DMS153 treated with DMSO at 0.1 percent for 48 hours (cell line): Measurements from ENCODE around the gene CRB1.
"Not testable (repeated sequence)": the region's sequence is repeated elsewhere in the genome, so short reads cannot be mapped to it uniquely, and the experiment has no call there.

ENCODE experiments used
- DNase-seq: peaks from one replicate; lab custom pipeline; 2025; ENCODE audit not compliant: unreplicated experiment; lab: John Stamatoyannopoulos, UW

Gene CRB1

DNA sequence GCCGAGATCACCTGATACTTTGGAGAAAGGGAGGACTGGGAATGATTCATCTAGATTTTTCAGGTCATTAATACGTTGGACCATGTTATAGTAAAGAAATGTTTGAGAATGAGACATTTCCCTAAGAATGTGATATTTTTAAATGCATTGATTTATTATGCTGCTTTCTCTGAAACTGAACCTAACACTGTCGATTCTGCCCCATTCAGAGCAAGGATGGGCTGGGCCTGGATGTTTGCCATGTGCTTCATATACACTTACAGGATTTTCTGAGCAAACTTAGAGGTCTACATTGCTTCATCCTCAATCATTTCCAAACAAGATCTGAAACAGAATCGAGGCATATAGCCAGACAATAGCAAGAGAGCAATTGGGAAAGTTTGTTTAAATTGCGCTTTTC lies 183.3 kb downstream of the CRB1 start:
- no peak for DNase-seq

DNA sequence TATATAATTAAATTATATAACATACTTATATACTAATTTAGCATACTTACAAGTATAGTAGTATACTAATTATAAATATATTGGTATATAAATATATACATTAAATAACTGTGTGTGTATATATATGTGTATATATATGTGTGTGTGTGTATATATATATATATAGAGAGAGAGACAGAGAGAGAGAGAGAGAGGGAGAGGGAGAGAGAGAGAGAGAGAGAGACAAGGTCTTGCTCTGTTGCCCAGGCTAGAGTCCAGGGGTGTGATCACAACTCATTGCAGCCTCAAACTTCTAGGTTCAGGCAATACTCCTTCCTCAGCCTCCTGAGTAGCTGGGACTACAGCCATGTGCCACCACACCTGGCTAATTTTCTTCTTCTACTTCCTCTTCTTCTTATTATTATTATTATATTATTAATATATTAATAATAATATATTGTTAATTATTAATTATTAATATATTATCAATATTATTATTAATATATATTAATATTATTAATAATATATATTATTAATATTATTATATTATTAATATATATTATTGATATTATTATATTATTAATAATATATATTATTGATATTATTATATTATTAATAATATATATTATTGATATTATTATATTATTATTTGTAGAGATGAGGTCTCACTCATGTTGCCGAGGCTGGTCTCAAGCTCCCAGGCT lies 185.5 kb downstream of the CRB1 start:
- DNase-seq: no peak

DNA sequence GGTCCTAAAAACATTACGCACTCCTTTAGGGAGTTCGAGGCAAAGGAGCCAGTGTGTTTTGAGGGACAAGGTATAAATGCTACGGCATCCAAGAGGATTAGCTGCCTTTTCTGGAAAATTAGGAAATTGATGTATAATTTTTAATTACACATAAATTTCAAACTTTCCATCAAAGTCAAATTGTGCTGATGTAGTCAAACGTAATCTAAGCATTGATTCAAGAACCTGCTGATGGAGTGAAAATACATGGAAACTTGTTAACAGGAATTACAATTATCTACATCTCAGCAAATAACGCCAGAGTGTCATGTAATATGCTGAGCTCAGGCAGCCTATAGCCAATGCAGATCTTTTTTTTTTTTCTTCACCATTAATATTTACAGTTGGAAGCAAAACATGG lies 194.5 kb downstream of the CRB1 start:
- no peak for DNase-seq

DNA sequence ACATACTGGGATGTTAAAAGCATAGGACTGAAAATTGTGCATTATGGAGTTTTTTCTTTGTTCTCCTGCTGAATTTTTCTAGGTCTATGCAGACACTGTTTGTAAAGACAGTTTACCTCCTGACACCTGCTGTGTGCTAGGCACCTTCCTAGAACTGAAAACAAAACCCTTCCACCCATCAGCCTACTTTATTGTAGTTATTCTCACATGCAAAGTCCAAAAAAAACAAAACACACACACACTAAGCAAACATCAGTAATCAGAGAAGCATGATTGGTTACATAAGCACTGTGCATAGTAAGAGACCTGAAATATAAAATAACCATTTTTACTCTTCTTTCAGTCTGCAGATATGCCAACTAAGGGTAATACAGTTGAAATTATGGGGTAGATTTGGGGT lies 195.1 kb downstream of the CRB1 start:
- DNase-seq: peak; percentile 34

DNA sequence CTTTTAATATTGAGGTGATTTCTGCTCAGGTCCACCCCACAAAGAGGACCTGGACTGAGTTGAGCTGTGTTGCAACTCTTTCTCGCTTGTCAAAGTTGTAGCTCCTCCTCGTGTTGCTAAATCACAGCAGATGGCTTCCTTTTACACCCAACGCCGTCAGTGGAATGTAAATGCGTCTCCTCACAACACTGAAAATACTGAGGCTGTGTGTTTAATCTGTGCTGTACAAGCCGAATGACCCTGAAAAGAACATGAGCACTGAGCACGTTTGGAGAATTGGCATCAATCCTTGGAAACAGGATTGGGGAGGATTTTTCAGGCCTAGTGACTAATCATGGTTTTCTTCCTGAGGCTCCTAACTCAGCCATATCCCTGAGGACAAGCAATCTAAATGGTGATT lies 196.0 kb downstream of the CRB1 start:
- peak; percentile 29 for DNase-seq

DNA sequence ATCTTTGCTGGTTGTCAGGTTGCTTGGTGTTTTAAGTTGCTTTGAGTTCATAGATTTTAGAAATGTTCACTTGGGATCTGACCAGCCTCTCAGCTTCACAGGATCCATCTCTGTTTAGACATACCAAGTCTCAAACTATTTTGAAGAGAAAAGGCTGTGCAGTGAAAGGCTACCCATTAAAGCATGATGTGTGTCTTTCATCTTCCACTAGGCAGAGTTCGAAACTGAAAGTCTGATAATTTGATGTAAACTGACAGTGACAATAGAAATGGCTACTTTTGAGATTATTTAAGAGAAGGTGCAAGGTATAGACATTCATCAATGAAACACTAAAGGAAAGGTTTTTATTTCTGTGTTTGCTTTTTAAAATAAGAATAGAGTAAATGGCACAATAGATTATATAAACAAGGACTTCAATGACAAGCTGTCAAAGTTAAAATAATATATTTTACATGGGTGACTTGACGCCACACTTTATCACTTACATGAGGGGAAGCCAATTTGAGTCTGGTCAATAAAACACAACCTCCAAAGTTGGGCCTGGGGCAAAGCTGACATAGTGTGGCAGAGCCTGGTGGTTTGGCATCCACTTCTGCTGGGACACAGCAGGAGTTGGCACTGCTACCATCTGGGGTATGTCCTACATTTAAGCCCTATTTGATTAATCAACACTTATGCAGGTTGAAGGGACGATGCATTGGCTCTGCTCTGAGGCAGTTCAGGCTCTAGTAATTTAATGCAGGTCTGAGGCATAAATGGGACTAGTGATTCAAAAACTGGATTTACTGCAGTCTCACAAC lies 197.7 kb downstream of the CRB1 start:
- DNase-seq: no peak

DNA sequence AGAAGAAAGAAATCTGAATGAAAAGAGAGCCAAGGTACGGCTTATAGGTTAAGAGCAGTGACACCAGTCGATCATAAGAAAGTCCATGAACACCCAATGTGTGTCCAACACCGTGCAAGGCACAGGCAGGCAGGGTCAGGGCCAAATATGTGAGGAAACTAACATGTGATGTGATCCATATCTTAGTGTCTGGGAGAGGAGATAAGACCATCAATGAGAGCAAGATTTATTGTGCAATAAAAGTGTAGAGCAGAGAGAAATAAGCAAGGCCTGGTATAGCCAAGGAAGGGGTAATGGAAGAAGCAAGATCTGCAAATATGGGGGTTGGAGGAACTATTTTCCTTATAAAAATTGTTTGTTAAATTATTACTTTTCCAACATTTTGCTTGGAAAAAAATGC lies 198.8 kb downstream of the CRB1 start:
- no peak for DNase-seq

DNA sequence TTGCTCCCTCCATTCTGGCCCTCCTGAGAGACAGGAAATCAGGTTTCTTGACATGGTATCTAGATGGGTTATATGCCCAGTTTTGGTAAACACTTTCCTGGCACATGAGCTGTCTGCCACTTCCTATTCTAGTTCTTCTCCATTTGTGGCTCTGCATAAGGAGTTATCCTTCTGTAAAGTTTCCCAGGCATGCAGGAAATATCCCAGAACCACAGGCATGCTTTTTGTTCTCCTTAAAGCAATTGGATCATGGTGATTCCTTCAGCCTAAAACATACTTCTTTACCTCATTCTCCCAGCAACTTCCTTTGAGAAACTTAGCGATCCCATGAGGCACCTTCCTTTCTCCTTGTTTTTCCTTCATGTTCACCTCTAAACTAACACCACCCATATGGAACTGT lies 199.8 kb downstream of the CRB1 start:
- DNase-seq: no peak

DNA sequence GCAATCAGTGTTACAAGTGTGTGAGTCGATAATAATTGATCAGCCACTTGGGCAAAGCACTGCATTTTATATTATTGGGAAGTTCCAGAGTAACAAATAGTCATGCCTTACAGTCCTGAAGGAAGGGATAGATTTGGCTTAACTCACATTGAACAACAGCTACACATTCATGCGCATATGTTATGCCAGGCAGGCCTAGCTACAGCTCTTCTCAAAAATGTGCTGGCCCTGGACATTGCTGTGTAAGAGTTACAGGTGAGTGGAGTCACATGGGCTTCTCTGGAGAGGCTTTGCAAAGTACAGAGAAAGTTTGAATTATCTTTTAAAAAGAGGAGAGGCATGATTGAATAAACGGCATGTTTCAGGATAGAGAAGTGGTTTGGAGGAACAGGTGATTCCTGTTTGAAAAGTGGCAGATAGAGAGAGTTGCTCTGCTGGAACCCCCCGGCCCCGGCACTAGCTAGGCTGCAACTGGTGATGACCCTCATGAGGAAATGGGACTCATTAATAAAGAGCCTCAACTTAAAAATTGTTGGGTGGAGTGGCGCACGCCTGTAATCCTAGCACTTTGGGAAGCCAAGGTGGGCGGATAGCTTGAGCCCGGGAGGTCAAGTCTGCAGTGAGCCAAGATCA lies 200.6 kb downstream of the CRB1 start:
- DNase-seq: no peak

DNA sequence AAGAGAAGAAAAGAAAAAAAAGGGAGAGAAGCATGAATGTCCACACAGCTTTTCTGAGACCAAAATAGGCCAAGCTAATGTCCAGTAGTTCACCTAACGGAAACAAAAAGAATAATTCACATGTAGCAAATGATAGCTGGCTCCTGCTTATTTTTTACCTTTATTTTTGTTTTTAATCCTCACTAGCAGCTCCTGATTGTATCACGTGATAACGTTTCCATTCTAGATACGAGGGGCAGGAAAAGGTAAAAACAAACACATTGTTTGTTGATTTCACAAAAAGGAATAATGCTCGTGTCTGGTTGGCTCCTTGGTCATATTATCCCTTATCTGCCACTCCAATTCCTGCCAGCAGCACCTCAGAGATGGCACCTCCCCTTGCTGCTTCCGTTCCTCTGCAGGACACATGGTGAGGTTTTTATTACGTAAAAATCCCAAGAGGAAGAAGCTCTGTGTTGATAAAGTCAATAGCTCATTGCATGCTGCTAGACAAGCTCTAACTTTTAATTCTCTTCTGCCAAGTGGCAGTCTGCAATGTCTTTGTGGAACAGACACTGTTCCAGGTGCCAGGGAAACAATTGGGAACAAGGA lies 201.7 kb downstream of the CRB1 start:
- peak; percentile 70 for DNase-seq

DNA sequence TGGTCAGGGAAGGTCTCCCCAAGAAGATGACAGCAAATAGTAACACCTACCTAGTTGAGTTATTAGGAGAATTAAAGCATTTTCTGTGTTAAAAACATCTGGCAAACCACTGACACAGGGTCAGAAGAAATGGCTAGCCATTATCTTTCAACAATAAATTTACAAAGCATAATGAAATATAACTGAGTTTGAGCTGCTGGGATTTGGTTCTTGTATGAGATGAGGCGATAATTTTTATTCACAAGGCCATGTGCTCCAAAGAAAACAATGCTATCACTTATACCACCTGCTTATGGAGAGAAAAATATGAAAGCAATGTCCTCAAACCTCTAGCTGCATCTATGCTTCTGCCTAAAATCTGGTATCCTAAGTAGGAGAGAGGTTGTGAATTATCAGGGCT lies 202.3 kb downstream of the CRB1 start:
- DNase-seq: no peak

DNA sequence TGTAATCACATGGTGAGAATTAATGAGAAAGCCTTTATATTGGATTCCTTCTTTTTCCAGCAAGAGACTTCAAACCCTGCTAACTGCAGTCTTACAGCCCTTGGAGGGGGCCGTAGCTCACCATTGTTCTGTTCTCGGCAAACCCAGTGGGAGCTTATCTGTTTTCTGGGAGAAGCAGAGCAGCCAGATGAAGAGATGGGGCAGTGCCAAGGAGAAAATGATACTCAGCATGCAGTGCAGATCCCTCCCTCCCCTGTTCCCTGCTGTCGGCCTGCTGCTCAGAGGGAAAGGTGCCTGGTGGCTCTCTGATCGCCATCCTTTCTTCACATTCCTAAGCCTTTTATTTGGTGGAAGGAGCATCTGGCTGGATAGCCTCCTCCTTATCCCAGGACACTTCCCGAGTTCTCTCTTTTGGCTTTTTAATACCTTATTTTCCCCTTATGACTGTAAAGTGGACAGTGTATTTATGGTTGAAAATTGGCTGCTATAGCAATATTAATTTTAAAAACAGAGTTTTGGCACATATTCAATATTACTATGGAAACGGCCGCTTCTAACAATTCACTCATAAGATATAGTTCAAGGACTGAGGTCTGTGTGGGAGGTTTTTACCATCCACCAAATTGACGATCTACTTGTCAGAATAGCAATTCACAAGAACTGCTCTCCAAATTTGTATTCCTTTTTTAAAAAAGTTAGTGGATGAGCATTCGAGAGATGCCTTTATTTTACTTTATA lies 203.4 kb downstream of the CRB1 start:
- no peak for DNase-seq

DNA sequence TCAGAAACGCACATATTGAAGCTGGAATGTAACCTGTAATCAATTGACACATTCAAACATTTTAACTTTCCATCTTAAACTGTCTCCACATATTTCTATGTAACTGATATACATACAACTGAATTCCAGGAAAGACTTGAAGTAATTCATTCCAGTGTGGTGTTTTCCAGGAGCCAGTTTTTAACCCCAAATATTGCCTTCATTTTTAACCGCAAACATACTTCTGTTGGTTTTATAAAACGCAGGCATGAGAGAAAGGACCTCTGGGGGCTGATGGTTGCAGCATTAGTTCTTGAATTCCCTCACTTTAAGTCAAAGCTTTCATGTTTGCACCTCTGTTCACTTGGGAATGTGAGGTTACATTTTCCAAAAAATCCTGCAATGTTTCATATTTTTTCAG lies 204.1 kb downstream of the CRB1 start:
- no peak for DNase-seq

DNA sequence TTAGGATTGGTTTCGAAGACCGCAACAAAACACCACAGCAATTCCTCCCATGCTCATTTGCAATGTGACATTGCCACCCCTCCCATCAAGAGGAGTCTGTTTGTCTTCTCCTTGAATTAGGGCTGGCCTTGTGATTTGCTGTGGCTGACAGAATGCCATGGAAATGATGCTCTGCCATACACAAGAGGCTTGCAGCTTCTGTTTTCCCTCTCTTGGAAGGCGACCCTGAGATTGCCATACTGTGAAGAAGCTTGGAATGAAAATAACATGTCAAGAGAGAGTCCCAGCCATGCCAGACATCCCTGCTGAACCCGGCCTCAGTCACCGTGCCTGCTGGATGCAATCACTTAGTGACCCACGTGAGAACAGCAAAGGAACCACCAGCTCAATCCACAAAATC lies 212.4 kb downstream of the CRB1 start:
- DNase-seq: no peak

DNA sequence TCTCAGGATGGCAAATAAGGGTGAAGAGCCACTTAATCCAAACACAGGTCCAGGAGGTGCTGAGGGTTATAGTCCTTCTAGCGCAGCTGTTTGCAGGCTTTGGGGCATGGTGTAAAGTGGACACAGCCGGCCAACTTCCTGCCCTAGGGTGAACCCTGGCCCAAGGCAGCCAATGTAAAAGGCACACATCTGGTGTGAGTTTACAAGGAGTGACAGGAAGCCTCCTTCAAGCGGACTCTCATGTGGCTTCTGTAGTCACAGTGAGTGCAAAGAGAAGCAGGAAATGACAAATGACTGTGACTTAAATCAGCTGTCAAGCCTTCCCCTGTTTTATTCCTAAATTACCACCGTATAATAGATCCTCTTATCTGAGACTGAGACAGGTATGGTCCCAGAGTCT lies 213.0 kb downstream of the CRB1 start:
- DNase-seq: no peak

DNA sequence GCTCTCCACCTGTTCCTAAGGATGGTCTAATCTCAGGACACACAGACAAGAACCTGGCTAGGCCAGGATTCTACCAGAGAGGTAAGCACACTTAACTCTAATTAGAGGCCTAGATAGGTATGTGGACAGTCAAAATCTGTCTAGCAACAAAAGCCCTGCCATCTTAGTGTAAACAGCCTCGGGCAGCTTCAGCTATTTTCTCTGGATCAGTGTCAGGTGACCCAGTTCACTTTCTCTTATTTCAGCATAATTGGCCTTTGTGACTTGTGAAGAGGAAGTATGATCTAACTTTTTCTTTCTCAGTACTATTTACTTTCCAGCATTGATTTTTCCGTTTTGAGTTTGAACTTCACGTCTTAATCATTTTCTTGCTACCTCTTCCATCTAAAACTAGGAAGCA lies 217.7 kb downstream of the CRB1 start:
- peak; percentile 13 for DNase-seq

DNA sequence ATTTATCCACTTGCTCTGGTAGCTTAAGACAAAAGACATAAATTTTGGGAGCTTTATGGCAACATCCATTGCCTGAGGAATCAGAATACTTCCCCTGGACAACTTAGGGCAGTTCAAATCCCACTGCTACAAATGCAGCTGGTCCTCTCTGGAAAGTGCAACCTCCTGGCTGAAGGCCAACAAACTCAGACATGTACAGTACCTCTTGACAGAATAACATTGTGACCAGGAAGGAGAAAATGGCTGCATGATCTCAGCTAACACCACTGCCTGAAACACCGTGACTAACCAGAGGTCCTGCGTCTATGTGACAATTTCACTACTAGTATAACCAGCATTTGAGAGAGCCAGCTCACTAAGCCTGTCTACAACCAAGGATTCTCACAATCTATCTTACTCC lies 218.9 kb downstream of the CRB1 start:
- DNase-seq: peak; percentile 34

DNA sequence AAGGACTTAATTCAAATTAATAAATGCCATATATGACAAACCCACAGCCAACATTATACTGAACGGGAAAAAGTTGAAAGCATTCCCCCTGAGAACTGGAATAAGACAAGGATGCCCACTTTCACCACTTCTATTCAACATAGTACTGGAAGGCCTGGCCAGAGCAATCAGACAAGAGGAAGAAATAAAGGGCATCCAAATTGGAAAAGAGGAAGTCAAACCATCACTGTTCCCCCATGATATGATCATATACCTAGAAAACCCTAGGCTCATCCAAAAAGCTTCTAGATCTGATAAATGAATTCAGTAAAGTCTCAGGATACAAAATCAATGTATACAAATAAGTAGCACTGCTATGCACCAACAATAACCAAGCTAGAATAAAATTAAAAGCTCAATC lies 223.5 kb downstream of the CRB1 start:
- DNase-seq: not testable (repeated sequence)

DNA sequence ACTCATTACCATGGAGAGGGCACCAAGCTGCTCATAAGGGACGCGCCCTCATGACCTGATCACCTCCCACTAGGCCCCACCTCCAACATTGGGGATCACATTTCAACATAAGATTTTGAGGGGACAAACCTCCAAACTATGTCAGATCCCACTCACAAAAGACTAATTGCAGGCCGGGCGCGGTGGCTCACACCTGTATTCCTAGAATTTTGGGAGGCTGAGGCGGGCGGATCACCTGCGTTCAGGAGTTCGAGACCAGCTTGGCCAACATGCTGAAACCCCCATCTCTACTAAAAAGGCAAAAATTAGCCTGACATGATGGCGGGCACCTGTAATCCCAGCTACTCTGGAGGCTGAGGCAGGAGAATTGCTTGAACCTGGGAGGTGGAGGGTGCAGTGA lies 228.7 kb downstream of the CRB1 start:
- DNase-seq: no peak

DNA sequence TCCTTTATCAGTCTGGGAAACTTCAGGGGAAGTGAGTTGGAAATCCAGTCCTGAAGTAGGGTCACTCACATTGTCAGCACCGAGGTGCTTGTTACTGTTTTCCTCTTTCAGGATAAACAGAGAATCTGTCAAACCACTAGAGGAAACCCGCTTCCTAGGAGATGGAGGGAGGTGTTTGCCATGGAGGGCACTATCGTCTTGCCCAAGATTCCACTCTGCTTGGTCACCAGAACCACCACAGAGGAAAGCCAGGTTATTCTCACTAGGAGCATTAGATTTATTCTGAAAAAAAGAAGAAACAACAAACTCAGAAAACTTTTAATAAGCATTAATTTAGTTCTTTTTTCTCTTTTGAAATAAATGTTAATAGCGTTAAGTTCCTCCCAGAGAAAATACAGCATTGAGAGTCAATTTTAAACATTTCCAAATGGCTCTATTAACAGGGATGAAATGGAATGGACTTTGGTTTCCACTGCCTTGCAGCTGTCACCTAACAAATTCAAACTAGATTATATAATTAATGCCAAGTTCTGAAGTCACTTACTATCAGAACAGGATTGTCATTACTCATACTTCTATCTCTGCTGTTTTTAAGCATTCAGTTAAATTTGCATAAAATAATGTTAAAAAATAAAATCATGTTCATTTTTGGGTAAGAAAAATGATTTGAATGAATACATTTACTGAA lies 242.8 kb downstream of the CRB1 start:
- DNase-seq: no peak

DNA sequence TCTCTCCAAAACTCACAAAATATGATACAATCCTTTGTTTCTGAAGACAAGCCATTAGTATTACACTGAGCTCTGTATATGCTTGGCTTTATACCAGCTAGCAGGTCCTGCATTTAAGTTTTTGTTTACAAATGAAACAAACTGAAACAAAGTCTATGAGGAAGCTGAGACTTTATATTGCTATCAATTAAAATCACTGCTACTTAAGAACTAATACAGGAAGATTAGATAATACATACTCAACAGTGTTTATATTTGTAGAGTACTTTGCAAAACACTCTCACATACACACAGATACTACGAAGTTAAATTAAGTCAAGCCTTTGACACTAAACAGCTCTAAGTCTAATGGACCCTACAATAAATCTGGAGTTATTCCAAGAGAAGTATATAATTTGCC lies 247.4 kb downstream of the CRB1 start:
- DNase-seq: no peak
